ENCODE measurements around the gene WDR93. TPM values are rescaled to one million over a fixed set of nuclear protein-coding genes. Genes with fewer than 3 reads are reported as not detected.

WDR93 gene
- polyA plus RNA-seq, 1 donor, result 0.30 TPM

DNA sequence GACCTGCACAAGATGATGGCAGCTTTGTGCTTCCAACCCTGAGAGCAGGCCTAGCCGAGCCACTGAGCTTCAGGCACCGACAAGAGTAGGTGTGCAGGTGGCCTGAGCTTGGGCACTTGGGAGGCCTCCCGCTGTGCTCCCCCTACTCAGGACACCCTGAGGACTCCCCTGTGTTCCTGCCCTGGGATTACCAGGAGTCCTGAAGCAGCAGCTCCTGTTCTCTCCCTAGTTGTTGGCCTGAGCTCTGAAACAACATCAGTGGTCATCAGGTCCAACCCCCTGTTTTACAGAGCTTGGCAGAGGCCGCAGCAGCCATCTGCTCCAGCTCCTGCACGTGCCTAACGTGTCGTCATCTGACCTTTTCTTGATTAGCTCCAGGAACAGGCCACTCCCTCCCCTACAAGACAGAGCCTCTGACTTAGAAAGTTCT, 77.5 kb downstream of the WDR93 start:
- H3K27me3 ChIP-seq (ENCODE audit: control insufficient read depth, insufficient read depth, low read length), result no peaks in the 10 kb centered on the region
- H3K9me3 ChIP-seq (ENCODE audit: control insufficient read depth, low read depth, low read length), result no peaks in the 10 kb centered on the region
- no peak overlapping the region for H3K4me3 ChIP-seq (ENCODE audit: low read length)
- no peak overlapping the region for H3K27ac ChIP-seq (ENCODE audit: low read length)
- no peaks in the 10 kb centered on the region for H3K36me3 ChIP-seq (ENCODE audit: control insufficient read depth, insufficient read depth, low read length)
- peak; percentile 50 to 51 for DNase-seq
- H3K4me1 ChIP-seq (ENCODE audit: control insufficient read depth, insufficient read depth, low read length), result peaks cover 13% of the 10 kb centered on the region
- no CpG with 5 or more reads among the region's 7 CpGs for WGBS (ENCODE audit: insufficient coverage, low lambda C conversion rate)

DNA sequence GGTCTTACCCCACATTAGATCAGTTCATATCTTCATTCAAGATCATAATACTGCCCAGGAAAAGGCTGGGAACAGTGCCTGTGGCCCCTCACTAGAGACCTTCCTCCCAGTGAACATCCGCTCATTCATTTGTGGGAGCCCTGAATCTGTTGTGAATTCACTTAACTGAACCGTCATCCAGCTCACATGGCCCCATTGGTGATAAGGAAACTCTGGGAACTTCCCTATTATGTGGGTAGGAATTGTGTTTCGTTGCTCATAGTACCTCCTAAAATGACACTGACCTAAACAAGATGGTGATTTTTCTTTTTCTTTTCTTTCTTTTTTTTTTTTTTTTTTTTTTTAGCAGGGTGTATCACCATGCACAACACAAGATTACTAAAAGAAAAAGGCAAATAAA, 78.8 kb downstream of the WDR93 start:
- no CpG with 5 or more reads among the region's 3 CpGs for WGBS (ENCODE audit: insufficient coverage, low lambda C conversion rate)
- no peaks in the 10 kb centered on the region for H3K27me3 ChIP-seq (ENCODE audit: control insufficient read depth, insufficient read depth, low read length)

DNA sequence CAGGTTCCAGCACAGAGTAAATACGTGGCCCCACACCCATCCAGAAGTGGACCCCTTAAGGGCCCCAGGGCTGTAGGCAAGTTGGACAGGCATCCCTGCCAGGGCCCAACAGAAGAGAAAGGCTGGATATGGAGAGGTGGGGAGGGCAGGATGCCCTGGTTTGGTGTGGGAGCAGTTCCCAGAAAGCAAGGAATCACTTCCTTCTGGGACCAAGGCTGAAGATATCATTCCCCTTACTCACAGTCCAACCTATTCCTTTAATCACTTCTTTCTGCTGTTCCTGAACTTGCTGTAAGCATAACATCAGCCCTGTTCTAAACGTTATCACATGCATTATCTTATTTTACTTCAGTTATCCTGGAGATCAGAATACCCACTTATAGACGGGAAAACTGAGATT, 79.4 kb downstream of the WDR93 start:
- no peak for DNase-seq
- peaks cover 13% of the 10 kb centered on the region for H3K4me1 ChIP-seq (ENCODE audit: control insufficient read depth, insufficient read depth, low read length)

More for the DNA sequence above, 78.8 kb downstream of the WDR93 start:
- Histone ChIP-seq H3K27ac (ENCODE audit: low read length) (no peak overlapping the region), H3K9me3 (ENCODE audit: control insufficient read depth, low read depth, low read length) (no peaks in the 10 kb centered on the region), H3K36me3 (ENCODE audit: control insufficient read depth, insufficient read depth, low read length) (no peaks in the 10 kb centered on the region), H3K4me1 (ENCODE audit: control insufficient read depth, insufficient read depth, low read length) (peaks cover 13% of the 10 kb centered on the region), H3K4me3 (ENCODE audit: low read length) (no peak overlapping the region)
- DNase-seq, result no peak

DNA sequence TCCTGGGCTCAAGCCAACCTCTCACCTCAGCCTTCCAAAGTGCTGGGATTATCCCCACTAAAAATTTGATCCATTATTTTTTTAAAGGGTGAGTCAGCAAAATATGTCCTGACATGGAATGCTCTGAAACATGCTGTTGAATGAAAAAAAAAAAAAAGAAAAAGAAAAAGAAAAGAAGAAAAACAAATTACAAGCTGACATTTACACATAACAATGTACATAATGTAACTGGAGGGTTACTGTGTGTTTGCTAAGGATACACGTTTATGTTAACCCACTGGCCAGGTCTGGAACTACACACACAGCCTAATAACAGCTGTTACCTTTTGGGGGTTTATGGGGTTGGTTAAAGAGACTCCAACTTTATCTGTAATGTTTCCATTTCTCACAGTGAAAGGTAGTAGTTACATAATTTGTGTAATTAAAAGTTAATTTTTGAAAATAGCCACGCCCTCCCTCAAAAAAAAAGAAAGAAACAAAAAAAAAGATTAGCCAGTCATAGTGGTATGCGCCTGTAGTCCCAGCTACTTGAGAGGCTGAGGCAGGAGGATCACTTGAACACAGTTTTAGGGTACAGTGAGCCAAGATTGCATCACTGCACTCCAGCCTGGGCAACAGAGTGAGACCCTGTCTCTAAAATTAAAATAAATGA, 82.4 kb downstream of the WDR93 start:
- Histone ChIP-seq H3K36me3 (ENCODE audit: control insufficient read depth, insufficient read depth, low read length) (no peaks in the 10 kb centered on the region), H3K27ac (ENCODE audit: low read length) (no peak overlapping the region), H3K4me3 (ENCODE audit: low read length) (no peak overlapping the region), H3K9me3 (ENCODE audit: control insufficient read depth, low read depth, low read length) (peaks cover 2% of the 10 kb centered on the region), H3K4me1 (ENCODE audit: control insufficient read depth, insufficient read depth, low read length) (peaks cover 14% of the 10 kb centered on the region), H3K27me3 (ENCODE audit: control insufficient read depth, insufficient read depth, low read length) (no peaks in the 10 kb centered on the region)
- DNase-seq, result no peak
- WGBS (ENCODE audit: insufficient coverage, low lambda C conversion rate), result 94% methylated on average over 2 of the region's 3 CpGs

More for the DNA sequence above, 79.4 kb downstream of the WDR93 start:
- Histone ChIP-seq H3K27me3 (ENCODE audit: control insufficient read depth, insufficient read depth, low read length) (no peaks in the 10 kb centered on the region), H3K9me3 (ENCODE audit: control insufficient read depth, low read depth, low read length) (no peaks in the 10 kb centered on the region), H3K4me3 (ENCODE audit: low read length) (no peak overlapping the region), H3K36me3 (ENCODE audit: control insufficient read depth, insufficient read depth, low read length) (no peaks in the 10 kb centered on the region), H3K27ac (ENCODE audit: low read length) (no peak overlapping the region)
- no CpG with 5 or more reads among the region's 3 CpGs for WGBS (ENCODE audit: insufficient coverage, low lambda C conversion rate)

DNA sequence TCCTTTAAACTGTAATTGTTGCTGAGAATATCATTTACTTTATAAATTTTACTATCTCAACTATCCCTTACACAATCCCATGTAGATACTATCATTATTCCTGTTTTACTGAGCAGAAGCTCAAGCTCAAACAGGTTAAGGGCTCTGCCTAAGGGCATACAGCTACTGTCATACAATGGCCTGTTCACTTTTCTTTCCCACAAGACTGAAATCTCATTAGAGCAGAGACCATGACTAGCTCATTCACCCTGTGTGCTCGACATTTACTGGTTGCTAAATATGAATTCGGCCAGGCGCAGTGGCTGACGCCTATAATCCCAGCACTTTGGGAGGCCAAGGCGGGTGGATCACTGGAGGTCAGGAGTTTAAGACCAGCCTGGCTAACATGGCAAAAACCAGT, 83.9 kb downstream of the WDR93 start:
- Histone ChIP-seq H3K36me3 (ENCODE audit: control insufficient read depth, insufficient read depth, low read length) (no peaks in the 10 kb centered on the region), H3K27ac (ENCODE audit: low read length) (no peak overlapping the region), H3K27me3 (ENCODE audit: control insufficient read depth, insufficient read depth, low read length) (no peaks in the 10 kb centered on the region), H3K4me3 (ENCODE audit: low read length) (no peak overlapping the region), H3K9me3 (ENCODE audit: control insufficient read depth, low read depth, low read length) (peaks cover 2% of the 10 kb centered on the region), H3K4me1 (ENCODE audit: control insufficient read depth, insufficient read depth, low read length) (peaks cover 12% of the 10 kb centered on the region)
- WGBS (ENCODE audit: insufficient coverage, low lambda C conversion rate), result no CpG with 5 or more reads among the region's 5 CpGs
- no peak for DNase-seq

DNA sequence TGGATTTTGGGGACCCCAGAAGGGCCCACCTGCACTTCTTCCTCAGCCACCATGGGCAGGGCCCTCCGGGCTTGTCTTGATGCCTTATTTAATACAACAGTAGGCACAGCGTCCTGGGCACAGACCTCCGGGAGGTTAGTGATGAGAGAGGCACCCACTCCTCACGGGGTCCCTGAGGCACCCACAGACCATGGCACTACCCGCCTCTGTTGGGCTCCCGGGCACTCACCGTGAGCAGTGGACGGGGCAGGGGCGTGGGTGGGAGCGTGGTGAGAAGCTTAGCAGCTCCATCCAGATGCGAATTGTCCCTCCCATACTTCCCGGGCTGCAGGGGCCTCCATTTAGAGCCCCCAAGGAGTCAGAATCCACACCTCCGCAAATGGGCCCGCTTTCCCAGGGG, 85.2 kb downstream of the WDR93 start:
- H3K36me3 ChIP-seq (ENCODE audit: control insufficient read depth, insufficient read depth, low read length), result no peaks in the 10 kb centered on the region
- no peak for DNase-seq
- H3K4me3 ChIP-seq (ENCODE audit: low read length), result peak overlapping the region; percentile 44
- WGBS (ENCODE audit: insufficient coverage, low lambda C conversion rate), result no CpG with 5 or more reads among the region's 14 CpGs
- peaks cover 10% of the 10 kb centered on the region for H3K4me1 ChIP-seq (ENCODE audit: control insufficient read depth, insufficient read depth, low read length)
- no peak overlapping the region for H3K27ac ChIP-seq (ENCODE audit: low read length)
- H3K27me3 ChIP-seq (ENCODE audit: control insufficient read depth, insufficient read depth, low read length), result no peaks in the 10 kb centered on the region
- H3K9me3 ChIP-seq (ENCODE audit: control insufficient read depth, low read depth, low read length), result peaks cover 2% of the 10 kb centered on the region

DNA sequence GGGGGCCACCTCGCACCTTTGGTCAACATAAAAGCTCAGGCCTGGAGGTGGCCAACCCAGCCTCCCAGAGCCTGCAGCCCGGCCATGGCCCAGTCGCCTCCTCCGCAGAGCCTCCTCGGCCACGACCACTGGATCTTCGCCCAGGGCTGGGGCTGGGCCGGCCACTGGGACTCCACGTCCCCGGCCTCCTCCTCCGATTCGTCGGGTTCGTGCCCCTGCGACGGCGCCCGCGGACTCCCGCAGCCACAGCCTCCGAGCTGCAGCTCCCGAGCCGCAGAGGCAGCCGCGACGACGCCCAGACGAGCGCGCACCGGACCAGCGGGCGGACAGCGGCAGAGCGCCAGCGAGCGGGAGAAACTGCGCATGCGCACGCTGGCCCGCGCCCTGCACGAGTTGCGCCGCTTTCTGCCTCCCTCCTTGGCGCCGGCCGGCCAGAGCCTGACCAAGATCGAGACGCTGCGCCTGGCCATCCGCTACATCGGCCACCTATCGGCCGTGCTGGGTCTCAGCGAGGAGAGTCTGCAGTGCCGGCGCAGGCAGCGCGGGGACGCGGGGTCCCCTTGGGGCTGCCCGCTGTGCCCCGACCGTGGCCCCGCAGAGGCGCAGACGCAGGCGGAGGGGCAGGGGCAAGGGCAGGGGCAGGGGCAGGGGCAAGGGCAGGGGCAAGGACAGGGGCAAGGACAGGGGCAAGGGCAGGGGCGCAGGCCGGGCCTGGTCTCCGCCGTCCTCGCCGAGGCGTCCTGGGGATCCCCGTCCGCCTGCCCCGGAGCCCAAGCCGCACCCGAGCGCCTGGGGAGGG, 85.9 kb downstream of the WDR93 start, which contains the start of gene MESP2:
TSS of gene MESP2 (plus strand) at position 59 of the 799 bp plus-strand sequence. CDS start at position 85, 26 bp downstream.
- WGBS (ENCODE audit: insufficient coverage, low lambda C conversion rate), result no CpG with 5 or more reads among the region's 82 CpGs
- no peak within 1 kb of the TSS for H3K27ac ChIP-seq (ENCODE audit: low read length)

DNA sequence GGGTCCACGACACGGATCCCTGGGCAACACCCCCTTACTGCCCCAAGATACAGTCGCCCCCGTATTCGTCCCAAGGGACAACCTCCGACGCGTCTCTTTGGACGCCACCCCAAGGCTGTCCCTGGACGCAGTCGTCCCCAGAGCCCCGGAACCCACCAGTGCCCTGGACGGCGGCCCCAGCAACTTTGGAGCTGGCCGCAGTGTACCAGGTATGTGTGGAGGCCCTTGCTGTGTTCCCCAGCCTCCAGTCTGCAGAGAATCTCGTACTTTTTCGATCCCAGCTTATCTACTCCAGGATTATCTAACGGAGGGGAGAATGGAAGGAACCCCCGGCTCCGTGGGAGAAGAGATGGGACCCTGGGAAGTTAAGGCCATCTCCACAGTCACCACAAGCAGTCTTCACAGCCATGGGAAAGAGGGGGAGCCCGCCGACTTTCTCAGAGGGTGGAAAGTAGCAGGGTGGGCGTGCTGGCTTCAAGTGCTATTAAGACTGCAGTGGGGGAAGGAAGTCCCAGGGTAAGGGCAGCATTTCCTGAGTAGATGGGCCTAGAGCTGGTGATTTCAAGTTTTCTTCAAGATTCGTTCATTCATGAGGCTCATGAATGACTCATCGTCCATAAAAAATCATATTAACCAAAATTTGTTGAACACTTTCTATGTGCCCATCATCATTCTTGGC, 86.6 kb downstream of the WDR93 start:
- 100% methylated on average over 1 of the region's 25 CpGs for WGBS (ENCODE audit: insufficient coverage, low lambda C conversion rate)
- H3K27ac ChIP-seq (ENCODE audit: low read length), result no peak overlapping the region
- no peak for DNase-seq
- no peaks in the 10 kb centered on the region for H3K27me3 ChIP-seq (ENCODE audit: control insufficient read depth, insufficient read depth, low read length)
- peaks cover 2% of the 10 kb centered on the region for H3K9me3 ChIP-seq (ENCODE audit: control insufficient read depth, low read depth, low read length)
- H3K4me3 ChIP-seq (ENCODE audit: low read length), result no peak overlapping the region
- peaks cover 22% of the 10 kb centered on the region for H3K4me1 ChIP-seq (ENCODE audit: control insufficient read depth, insufficient read depth, low read length)
- H3K36me3 ChIP-seq (ENCODE audit: control insufficient read depth, insufficient read depth, low read length), result no peaks in the 10 kb centered on the region

More for the DNA sequence above, 85.9 kb downstream of the WDR93 start, which contains the start of gene MESP2:
- Histone ChIP-seq H3K36me3 (ENCODE audit: control insufficient read depth, insufficient read depth, low read length) (no peaks in the 10 kb centered on the region), H3K4me1 (ENCODE audit: control insufficient read depth, insufficient read depth, low read length) (peaks cover 16% of the 10 kb centered on the region), H3K4me3 (ENCODE audit: low read length) (peak within 1 kb of the TSS; percentile 44), H3K9me3 (ENCODE audit: control insufficient read depth, low read depth, low read length) (peaks cover 2% of the 10 kb centered on the region), H3K27me3 (ENCODE audit: control insufficient read depth, insufficient read depth, low read length) (no peaks in the 10 kb centered on the region)
- peak; percentile 78 for DNase-seq

DNA sequence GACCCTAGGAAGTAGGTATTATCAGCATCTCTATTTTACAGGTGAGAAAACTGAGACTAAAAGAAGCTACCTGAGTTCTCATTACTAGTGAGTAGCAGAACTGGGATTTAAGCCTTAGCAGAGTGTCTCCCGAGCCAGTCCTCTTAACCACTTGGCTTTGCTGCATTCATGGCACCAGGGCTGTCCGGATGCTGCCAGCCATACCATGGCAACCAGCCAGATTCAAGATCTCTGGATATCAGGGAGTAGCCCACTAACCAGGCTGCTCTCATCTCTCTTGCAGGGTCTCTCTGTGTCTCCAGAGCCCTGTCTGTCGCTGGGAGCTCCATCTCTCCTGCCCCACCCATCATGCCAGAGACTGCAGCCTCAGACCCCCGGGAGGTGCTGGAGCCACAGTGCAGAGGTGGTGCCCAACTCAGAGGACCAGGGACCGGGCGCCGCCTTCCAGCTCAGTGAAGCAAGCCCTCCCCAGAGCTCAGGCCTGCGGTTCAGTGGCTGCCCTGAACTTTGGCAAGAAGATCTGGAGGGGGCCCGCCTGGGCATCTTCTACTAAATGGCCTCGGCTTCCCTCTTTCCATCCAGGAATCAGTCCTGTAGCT, 87.3 kb downstream of the WDR93 start:
- Histone ChIP-seq H3K4me1 (ENCODE audit: control insufficient read depth, insufficient read depth, low read length) (peaks cover 27% of the 10 kb centered on the region), H3K27ac (ENCODE audit: low read length) (no peak overlapping the region), H3K9me3 (ENCODE audit: control insufficient read depth, low read depth, low read length) (peaks cover 2% of the 10 kb centered on the region), H3K36me3 (ENCODE audit: control insufficient read depth, insufficient read depth, low read length) (no peaks in the 10 kb centered on the region), H3K4me3 (ENCODE audit: low read length) (no peak overlapping the region), H3K27me3 (ENCODE audit: control insufficient read depth, insufficient read depth, low read length) (no peaks in the 10 kb centered on the region)
- DNase-seq, result no peak
- WGBS (ENCODE audit: insufficient coverage, low lambda C conversion rate), result no CpG with 5 or more reads among the region's 10 CpGs

DNA sequence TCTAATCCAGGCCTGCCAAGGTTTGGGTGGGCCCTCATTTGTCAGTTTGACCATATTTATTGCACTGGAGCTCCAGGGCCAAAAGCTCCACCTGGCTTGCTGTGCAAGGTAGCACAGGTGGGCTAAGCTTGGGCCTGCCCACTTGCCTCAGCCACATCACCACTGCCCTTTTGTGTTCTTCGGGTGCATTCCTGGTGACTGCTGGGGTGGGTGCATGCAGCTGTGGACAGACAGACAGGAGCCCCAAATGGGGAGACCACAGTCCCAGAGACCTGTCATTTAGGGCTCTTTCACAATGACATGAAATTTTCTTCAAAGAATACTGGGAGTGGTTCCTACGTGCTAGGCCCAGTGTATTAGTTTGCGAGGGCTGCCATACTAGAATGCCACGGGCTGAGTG, 88.2 kb downstream of the WDR93 start:
- Histone ChIP-seq H3K27ac (ENCODE audit: low read length) (no peak overlapping the region), H3K4me1 (ENCODE audit: control insufficient read depth, insufficient read depth, low read length) (peaks cover 35% of the 10 kb centered on the region), H3K4me3 (ENCODE audit: low read length) (no peak overlapping the region), H3K36me3 (ENCODE audit: control insufficient read depth, insufficient read depth, low read length) (no peaks in the 10 kb centered on the region), H3K27me3 (ENCODE audit: control insufficient read depth, insufficient read depth, low read length) (no peaks in the 10 kb centered on the region), H3K9me3 (ENCODE audit: control insufficient read depth, low read depth, low read length) (peaks cover 2% of the 10 kb centered on the region)
- DNase-seq, result no peak
- no CpG with 5 or more reads among the region's 4 CpGs for WGBS (ENCODE audit: insufficient coverage, low lambda C conversion rate)
